OCI-LY1 (cell line): ENCODE measurements around the gene BAD.

Experiments
- H2AFZ ChIP-seq: fragments of 200-600 bp; sonication (generic), shearing (Covaris generic); 2 replicates; pipeline ENCODE4 v1.6.0; 2014; ENCODE audit warnings: antibody characterized with exemption, mild to moderate bottlenecking, low read length
- H3F3A ChIP-seq: fragments of 200-600 bp; sonication (generic), shearing (Covaris generic); 2 replicates; pipeline ENCODE4 v1.6.0; 2014; ENCODE audit warnings: mild to moderate bottlenecking, antibody characterized with exemption, low read length, moderate library complexity; ENCODE audit not compliant: insufficient read depth
- H3K27ac ChIP-seq: fragments of 200-600 bp; sonication (generic); 2 replicates; pipeline ENCODE4 v1.5.1; 2014; ENCODE audit warnings: low read length, mixed run types, mild to moderate bottlenecking, low read depth; ENCODE audit not compliant: poor library complexity, severe bottlenecking
- H3K27me3 ChIP-seq: fragments of 200-600 bp; sonication (generic); 2 replicates; pipeline ENCODE4 v1.6.0; 2014; ENCODE audit warnings: antibody characterized with exemption, mild to moderate bottlenecking, low read length, moderate library complexity; ENCODE audit not compliant: insufficient read depth
- H3K36me3 ChIP-seq: fragments of 200-600 bp; sonication (generic); 2 replicates; pipeline ENCODE4 v1.6.1; 2014; ENCODE audit warnings: mild to moderate bottlenecking, antibody characterized with exemption, low read length, moderate library complexity, mixed read lengths; ENCODE audit not compliant: insufficient read depth
- H3K4me1 ChIP-seq: fragments of 200-600 bp; sonication (generic); 2 replicates; pipeline ENCODE4 v1.5.1; 2014; ENCODE audit warnings: mild to moderate bottlenecking, low read length, moderate library complexity; ENCODE audit not compliant: insufficient read depth, severe bottlenecking
- H3K4me2 ChIP-seq: fragments of 200-600 bp; sonication (generic), shearing (Covaris generic); 2 replicates; pipeline ENCODE4 v1.6.1; 2014; ENCODE audit warnings: low read length
- H3K4me3 ChIP-seq: fragments of 200-600 bp; sonication (generic); 2 replicates; pipeline ENCODE4 v1.5.1; 2014; ENCODE audit warnings: low read length, low read depth, mild to moderate bottlenecking, mixed read lengths; ENCODE audit not compliant: poor library complexity, severe bottlenecking
- H3K79me2 ChIP-seq: fragments of 200-600 bp; shearing (Covaris generic); 2 replicates; pipeline ENCODE4 v1.6.1; 2016; ENCODE audit warnings: mixed run types, low read length, mixed read lengths; ENCODE audit not compliant: insufficient read depth
- H3K9ac ChIP-seq: fragments of 200-600 bp; sonication (generic), shearing (Covaris generic); 2 replicates; pipeline ENCODE4 v1.6.1; 2014; ENCODE audit warnings: mild to moderate bottlenecking, low read length, mixed read lengths
- H3K9me2 ChIP-seq: fragments of 200-600 bp; sonication (generic), shearing (Covaris generic); 2 replicates; pipeline ENCODE4 v1.6.1; 2014; ENCODE audit warnings: low read depth, mild to moderate bottlenecking, low read length, mixed read lengths
- H3K9me3 ChIP-seq: fragments of 200-600 bp; shearing (Covaris generic); 2 replicates; pipeline ENCODE4 v1.6.1; 2014; ENCODE audit warnings: low read length, mixed read lengths
- H4K20me1 ChIP-seq: fragments of 200-600 bp; sonication (generic), shearing (Covaris generic); 2 replicates; pipeline ENCODE4 v1.6.0; 2016; ENCODE audit warnings: mild to moderate bottlenecking, low read length; ENCODE audit not compliant: insufficient read depth
- EZH2 ChIP-seq: fragments of 200-600 bp; sonication (generic), shearing (Covaris generic); IDR thresholded peaks from 2 replicates; pipeline ENCODE4 v1.8.0; 2017; ENCODE audit warnings: borderline replicate concordance, mixed run types, mild to moderate bottlenecking, antibody characterized with exemption, low read length, moderate library complexity, mixed read lengths
- TF ChIP-seq, protein P1 (sequence below): fragments of 200-600 bp; sonication (generic), shearing (Covaris generic); IDR thresholded peaks from 2 replicates; pipeline ENCODE4 v1.5.1; 2017; ENCODE audit warnings: mild to moderate bottlenecking, antibody characterized with exemption, low read length, moderate library complexity, mixed read lengths

Gene BAD

DNA sequence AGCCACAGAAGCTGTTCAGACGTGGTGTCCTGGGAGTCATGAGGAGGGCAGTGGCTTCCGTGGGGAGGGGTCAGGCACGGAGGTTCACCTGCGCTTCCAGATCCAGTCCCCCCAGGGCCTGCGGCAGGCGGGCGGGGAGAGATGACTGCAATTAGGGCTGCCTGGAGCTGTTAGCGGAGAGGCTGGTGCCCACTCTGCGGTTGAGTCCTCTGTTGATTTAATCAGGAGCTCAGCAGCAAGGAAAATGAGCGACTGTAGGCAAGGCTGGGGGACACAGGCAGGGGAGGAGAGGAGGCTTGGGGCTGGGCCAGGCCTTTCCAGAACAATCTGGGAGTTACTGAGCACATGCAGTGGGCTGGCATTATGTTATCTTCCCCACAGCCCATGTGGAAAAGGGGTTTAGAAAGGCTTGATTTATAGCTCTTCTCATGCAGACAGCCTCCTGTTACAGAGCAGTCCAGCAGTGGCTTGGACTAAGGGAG is 20.1 kb downstream of the BAD start:
- Histone ChIP-seq H3K4me2 (no peak overlapping the region), H3K79me2 (no peaks in the 10 kb centered on the region), H3K27ac (no peak overlapping the region), H3F3A (no peaks in the 10 kb centered on the region), H3K27me3 (no peaks in the 10 kb centered on the region), H3K9me3 (no peaks in the 10 kb centered on the region), H3K9ac (no peak overlapping the region), H3K9me2 (no peaks in the 10 kb centered on the region), H3K4me1 (peaks cover 16% of the 10 kb centered on the region), H3K36me3 (peaks cover 23% of the 10 kb centered on the region), H3K4me3 (no peak overlapping the region), H2AFZ (no peak overlapping the region), H4K20me1 (no peaks in the 10 kb centered on the region)
- TF ChIP-seq EZH2 = no peak
- TF ChIP-seq, protein P1, sequence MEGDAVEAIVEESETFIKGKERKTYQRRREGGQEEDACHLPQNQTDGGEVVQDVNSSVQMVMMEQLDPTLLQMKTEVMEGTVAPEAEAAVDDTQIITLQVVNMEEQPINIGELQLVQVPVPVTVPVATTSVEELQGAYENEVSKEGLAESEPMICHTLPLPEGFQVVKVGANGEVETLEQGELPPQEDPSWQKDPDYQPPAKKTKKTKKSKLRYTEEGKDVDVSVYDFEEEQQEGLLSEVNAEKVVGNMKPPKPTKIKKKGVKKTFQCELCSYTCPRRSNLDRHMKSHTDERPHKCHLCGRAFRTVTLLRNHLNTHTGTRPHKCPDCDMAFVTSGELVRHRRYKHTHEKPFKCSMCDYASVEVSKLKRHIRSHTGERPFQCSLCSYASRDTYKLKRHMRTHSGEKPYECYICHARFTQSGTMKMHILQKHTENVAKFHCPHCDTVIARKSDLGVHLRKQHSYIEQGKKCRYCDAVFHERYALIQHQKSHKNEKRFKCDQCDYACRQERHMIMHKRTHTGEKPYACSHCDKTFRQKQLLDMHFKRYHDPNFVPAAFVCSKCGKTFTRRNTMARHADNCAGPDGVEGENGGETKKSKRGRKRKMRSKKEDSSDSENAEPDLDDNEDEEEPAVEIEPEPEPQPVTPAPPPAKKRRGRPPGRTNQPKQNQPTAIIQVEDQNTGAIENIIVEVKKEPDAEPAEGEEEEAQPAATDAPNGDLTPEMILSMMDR = no peak

DNA sequence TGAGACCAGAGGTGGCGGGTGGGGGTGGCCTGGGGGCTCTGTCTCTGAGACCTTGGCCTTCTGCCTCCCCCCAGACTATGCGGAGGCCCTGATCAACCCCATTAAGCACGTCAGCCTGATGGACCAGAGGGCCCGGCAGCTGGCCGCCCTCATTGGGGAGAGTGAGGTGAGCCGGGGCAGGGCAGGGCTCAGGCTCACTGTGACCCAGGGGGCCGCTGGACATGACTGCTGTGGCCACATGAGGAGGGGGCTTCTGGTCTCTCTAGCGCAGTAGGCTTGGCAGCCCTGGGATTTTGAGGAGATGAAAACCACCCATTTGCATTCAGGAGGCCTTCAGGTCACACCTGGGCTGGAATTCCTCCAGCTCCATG is 20.5 kb downstream of the BAD start:
- H3K27ac ChIP-seq = no peak overlapping the region
- no peaks in the 10 kb centered on the region for H4K20me1 ChIP-seq
- no peak overlapping the region for H2AFZ ChIP-seq
- H3K9me3 ChIP-seq = no peaks in the 10 kb centered on the region
- H3F3A ChIP-seq = no peaks in the 10 kb centered on the region
- no peak overlapping the region for H3K4me2 ChIP-seq
- H3K9ac ChIP-seq = no peak overlapping the region
- peaks cover 13% of the 10 kb centered on the region for H3K4me1 ChIP-seq
- H3K79me2 ChIP-seq = no peaks in the 10 kb centered on the region
- no peak for TF ChIP-seq EZH2
- TF ChIP-seq, protein P1 = no peak
- H3K36me3 ChIP-seq = peaks cover 28% of the 10 kb centered on the region
- no peaks in the 10 kb centered on the region for H3K9me2 ChIP-seq
- H3K4me3 ChIP-seq = no peak overlapping the region
- no peaks in the 10 kb centered on the region for H3K27me3 ChIP-seq

DNA sequence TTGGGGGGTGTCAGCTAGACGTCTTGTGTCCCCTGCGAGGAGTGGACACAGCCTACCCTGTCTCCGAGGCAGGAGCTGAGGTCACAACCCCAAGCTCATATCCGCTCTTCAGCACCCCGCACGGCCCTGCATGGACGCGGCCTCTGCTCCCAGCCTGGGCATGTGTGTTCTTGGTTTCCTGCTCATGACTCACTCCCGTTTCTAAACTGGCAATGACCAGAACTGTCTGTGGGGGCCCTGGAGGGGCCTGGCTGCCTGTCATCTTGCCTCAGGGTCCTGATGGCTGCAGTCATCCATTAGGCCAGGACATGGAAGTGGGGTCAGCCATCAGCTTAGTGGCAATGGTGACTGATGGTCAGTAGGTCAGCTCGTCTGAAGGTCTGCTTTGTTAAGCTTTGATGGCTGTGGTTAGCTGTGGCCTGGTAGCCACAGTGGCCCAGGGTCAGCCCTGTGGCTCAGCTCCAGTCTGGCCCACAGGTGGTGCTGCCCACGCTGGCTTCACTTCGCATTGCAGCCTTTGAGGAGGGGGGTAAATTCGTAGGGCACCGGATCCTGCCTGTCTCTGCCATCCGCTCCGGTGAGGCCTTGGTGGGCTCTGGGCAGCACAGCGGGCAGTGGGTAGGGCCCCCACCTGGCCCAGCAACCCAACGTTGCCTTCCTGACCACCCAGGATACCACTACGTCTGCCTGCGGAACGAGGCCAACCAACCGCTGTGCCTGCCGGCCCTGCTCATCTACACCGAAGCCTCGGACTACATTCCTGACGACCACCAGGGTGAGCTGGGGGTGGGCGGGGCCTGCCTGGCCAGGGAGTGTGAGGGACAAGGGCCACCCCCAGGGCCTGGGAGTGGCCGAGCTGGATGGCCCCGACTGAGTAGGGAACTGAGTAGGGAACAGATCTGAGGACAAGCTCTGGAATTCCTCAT is 21.2 kb downstream of the BAD start:
- no peaks in the 10 kb centered on the region for H3K79me2 ChIP-seq
- no peak overlapping the region for H3K4me2 ChIP-seq
- H3K9ac ChIP-seq = no peak overlapping the region
- no peak overlapping the region for H3K27ac ChIP-seq
- peaks cover 34% of the 10 kb centered on the region for H3K36me3 ChIP-seq
- H3K9me2 ChIP-seq = no peaks in the 10 kb centered on the region
- H2AFZ ChIP-seq = no peak overlapping the region
- no peak overlapping the region for H3K4me3 ChIP-seq
- H3F3A ChIP-seq = no peaks in the 10 kb centered on the region
- TF ChIP-seq EZH2 = no peak
- TF ChIP-seq, protein P1 = no peak
- no peaks in the 10 kb centered on the region for H4K20me1 ChIP-seq
- peaks cover 7% of the 10 kb centered on the region for H3K4me1 ChIP-seq
- no peaks in the 10 kb centered on the region for H3K9me3 ChIP-seq
- H3K27me3 ChIP-seq = no peaks in the 10 kb centered on the region
